ENCODE data around the gene PRAMEF9. TPM values are rescaled to one million over a fixed set of nuclear protein-coding genes. Genes with fewer than 3 reads are reported as not detected.
"Not testable (repeated sequence)": the region's sequence is repeated elsewhere in the genome, so short reads cannot be mapped to it uniquely, and the experiment has no call there.

PRAMEF9 gene
- total RNA-seq, result not detected

DNA sequence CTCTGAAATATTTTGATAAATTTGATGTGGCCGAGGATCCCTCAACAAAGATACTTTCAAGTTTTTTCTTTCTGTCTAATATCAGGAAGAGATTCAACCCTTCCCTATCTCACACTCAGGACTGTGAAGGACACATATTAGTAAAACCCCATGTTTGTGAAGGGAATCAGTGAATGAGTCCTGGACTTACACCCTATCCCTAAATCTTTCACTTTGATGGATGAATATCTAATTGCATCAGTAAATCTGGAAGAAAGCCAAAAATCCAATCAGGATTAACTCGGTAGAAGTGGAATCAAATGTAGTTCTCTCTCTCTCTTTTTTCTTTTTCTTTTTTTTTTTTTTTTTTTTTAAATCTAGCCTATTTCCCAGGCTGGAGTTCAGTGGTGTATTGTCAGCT, at the start of gene PRAMEF9:
TSS of gene PRAMEF9 (plus strand) at position 301 of the 400 bp plus-strand sequence. CDS start 3,433 bp downstream, outside the sequence.
- CTCF ChIA-PET; intact Hi-C loops (cut with DNase I, micrococcal nuclease); H3K9me3 Mint-ChIP-seq (ENCODE audit: low read depth); DNase-seq; H3K27me3 Mint-ChIP-seq; H3K4me3 Mint-ChIP-seq; POLR2A ChIA-PET; H3K4me1 Mint-ChIP-seq; H3K36me3 Mint-ChIP-seq (ENCODE audit: low read depth); H3K27ac Mint-ChIP-seq; ATAC-seq: not testable (repeated sequence)

DNA sequence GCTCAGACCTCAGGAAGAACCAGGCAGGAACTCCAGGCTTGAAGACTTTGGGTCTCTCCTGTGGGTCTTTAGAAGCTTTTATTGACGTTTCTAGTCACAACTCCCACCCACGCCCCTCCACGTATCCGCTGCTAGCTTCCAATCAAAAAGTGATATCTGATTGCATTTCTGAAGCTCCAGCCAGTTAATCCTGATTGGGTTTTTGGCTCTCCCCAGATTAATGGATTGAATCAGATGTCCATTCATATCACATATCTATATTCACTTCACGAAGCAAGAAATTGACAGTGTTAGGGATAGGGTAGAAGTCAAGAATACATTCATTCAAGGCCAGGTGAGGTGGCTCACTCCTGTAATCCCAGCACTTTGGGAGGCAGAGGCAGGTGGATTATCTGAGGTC, 15.7 kb upstream of the PRAMEF9 start, which contains the start of gene PRAMEF26:
TSS of gene PRAMEF26 (minus strand) at position 101 of the 400 bp plus-strand sequence. CDS start 2,914 bp downstream, outside the sequence.
- H3K27me3 Mint-ChIP-seq; H3K4me3 Mint-ChIP-seq; ATAC-seq; H3K36me3 Mint-ChIP-seq (ENCODE audit: low read depth); H3K9me3 Mint-ChIP-seq (ENCODE audit: low read depth); POLR2A ChIA-PET; CTCF ChIA-PET; DNase-seq; H3K27ac Mint-ChIP-seq; intact Hi-C loops (cut with DNase I, micrococcal nuclease); H3K4me1 Mint-ChIP-seq: not testable (repeated sequence)

DNA sequence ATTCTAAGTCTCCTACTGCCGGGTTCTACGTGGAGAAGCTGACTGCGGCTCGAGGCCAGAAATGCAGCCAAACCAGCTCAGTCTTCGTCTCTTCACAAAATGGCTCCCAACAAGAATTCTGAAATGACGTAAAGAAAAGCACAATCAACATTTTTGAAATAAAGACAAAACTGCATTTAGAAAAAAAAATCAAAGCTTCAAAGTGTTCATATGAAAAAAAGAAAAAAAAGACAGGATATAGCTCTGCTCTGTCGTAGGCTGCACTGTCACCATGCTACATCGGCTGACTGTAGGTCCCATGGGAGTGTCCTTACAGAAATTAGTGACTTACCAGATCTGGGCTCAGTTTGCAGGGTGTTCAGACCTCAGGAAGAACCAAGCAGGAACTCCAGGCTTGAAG, 6.1 kb upstream of the PRAMEF9 start, which contains the start of gene HNRNPCL4:
TSS of gene HNRNPCL4 (minus strand) at position 101 of the 400 bp plus-strand sequence. CDS start 164 bp downstream, outside the sequence.
- ATAC-seq; H3K4me3 Mint-ChIP-seq; H3K36me3 Mint-ChIP-seq (ENCODE audit: low read depth); H3K9me3 Mint-ChIP-seq (ENCODE audit: low read depth); H3K27ac Mint-ChIP-seq; H3K4me1 Mint-ChIP-seq; intact Hi-C loops (cut with DNase I, micrococcal nuclease); POLR2A ChIA-PET; H3K27me3 Mint-ChIP-seq; CTCF ChIA-PET; DNase-seq: not testable (repeated sequence)

DNA sequence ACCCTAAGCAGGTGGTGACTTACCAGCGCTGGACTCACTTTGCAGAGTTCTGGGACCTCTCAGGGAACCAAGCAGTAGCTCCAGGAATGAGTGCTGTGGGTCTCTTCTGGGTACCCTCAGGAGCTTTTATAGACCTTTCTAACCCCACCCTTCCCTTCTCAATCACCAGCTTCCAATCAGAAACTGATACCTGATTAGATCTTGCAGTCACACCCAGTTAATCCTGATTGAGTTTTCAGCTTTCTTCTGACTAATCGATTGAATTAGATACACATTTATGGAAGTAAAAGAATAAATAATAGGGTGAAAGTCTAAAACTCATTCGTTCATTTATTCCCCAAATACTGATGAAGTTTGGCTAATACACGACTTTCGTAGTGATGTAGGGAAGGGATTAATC, 29.7 kb downstream of the PRAMEF9 start, which contains the start of gene PRAMEF13:
TSS of gene PRAMEF13 (minus strand) at position 101 of the 400 bp plus-strand sequence. CDS start 1,820 bp downstream, outside the sequence.
- H3K4me3 Mint-ChIP-seq; ATAC-seq; DNase-seq; POLR2A ChIA-PET; H3K36me3 Mint-ChIP-seq (ENCODE audit: low read depth); H3K4me1 Mint-ChIP-seq; H3K27me3 Mint-ChIP-seq; intact Hi-C loops (cut with DNase I, micrococcal nuclease); H3K27ac Mint-ChIP-seq; CTCF ChIA-PET; H3K9me3 Mint-ChIP-seq (ENCODE audit: low read depth): not testable (repeated sequence)

DNA sequence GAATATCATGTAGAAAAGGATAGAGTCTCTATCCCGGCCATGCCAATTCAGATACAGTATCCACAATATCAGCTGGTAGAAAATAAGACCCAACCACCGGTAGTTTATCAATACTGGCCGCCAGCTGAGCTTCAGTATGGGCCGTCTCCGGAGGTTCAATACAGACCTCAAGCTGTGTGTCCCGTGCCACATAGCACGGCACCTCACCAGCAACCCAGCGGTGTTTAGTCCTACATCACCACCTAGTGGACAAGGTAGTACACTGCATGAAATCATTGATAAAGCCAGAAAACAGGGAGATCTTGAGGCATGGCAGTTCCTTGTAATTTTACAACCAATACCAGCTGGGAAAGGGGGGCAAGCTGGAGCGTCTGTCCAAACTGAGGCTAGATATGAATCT, 37.1 kb downstream of the PRAMEF9 start:
- H3K36me3 Mint-ChIP-seq (ENCODE audit: low read depth); H3K4me3 Mint-ChIP-seq; intact Hi-C loops (cut with DNase I, micrococcal nuclease); H3K9me3 Mint-ChIP-seq (ENCODE audit: low read depth); POLR2A ChIA-PET; H3K27me3 Mint-ChIP-seq; DNase-seq; ATAC-seq; CTCF ChIA-PET; H3K4me1 Mint-ChIP-seq; H3K27ac Mint-ChIP-seq: not testable (repeated sequence)

DNA sequence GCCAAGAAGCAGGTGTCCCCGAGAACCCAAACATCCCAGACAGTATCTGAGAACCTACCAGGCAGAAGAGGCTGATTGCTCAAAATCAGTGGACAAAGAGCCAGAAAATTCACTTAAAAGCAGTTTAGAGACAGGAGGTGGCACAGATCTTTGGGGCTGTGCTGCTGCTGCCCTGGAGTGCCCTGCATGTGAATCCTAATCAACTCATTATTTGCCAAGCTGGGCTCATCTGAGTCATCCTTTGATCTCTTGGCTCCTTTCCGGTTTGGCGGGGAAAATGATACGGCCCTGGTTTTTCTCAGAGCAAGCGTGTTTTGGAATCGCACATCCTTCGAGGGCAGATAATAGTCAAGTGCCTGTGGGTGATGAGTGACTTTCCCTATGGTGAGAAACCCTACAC, 45.0 kb downstream of the PRAMEF9 start:
- H3K4me1 Mint-ChIP-seq; ATAC-seq; H3K4me3 Mint-ChIP-seq; POLR2A ChIA-PET; CTCF ChIA-PET; H3K9me3 Mint-ChIP-seq (ENCODE audit: low read depth); H3K36me3 Mint-ChIP-seq (ENCODE audit: low read depth); intact Hi-C loops (cut with DNase I, micrococcal nuclease); H3K27me3 Mint-ChIP-seq; DNase-seq; H3K27ac Mint-ChIP-seq: not testable (repeated sequence)

DNA sequence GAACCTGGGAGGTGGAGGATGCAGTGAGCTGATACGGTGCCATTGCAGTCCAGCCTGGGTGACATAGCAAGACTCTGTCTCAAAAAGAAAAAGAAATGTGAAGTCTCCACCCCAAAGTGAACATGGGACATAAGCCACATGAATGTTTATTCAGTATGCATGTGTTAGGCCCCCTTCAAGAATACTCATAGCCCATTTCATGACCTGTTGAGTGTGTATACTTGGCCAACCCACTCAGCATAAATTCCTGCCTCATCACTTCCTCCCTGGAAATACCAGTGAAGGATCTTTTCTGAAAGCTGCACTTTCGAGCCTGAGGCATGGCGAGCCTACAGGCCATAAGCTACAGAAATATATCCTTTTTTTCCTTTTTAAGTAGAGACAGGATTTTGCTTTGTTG, 47.6 kb downstream of the PRAMEF9 start:
- H3K27me3 Mint-ChIP-seq; H3K9me3 Mint-ChIP-seq (ENCODE audit: low read depth); intact Hi-C loops (cut with DNase I, micrococcal nuclease); CTCF ChIA-PET; H3K4me3 Mint-ChIP-seq; POLR2A ChIA-PET; H3K27ac Mint-ChIP-seq; H3K36me3 Mint-ChIP-seq (ENCODE audit: low read depth); ATAC-seq; DNase-seq; H3K4me1 Mint-ChIP-seq: not testable (repeated sequence)

DNA sequence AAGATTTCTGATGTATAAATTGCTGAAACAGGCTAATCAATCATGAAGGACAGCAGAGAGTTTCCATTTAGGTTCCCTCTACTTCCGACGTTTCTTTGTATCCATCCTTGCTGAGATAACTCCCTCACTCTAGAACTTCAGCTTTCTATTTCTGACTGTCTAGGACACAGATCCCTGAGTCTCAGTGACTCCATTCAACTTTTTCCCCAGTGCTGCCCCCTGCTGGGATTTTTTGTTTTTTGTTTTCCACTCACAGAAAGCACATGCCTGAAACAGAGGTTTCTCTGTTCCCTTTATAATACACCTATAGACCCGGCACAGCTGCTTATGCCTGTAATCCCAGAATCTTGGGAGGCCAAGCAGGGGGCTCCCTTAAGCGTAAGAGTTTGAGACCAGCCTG, 51.1 kb downstream of the PRAMEF9 start:
- H3K36me3 Mint-ChIP-seq (ENCODE audit: low read depth); H3K9me3 Mint-ChIP-seq (ENCODE audit: low read depth); H3K4me3 Mint-ChIP-seq; ATAC-seq; H3K27ac Mint-ChIP-seq; POLR2A ChIA-PET; H3K27me3 Mint-ChIP-seq; intact Hi-C loops (cut with DNase I, micrococcal nuclease); H3K4me1 Mint-ChIP-seq; DNase-seq; CTCF ChIA-PET: not testable (repeated sequence)

DNA sequence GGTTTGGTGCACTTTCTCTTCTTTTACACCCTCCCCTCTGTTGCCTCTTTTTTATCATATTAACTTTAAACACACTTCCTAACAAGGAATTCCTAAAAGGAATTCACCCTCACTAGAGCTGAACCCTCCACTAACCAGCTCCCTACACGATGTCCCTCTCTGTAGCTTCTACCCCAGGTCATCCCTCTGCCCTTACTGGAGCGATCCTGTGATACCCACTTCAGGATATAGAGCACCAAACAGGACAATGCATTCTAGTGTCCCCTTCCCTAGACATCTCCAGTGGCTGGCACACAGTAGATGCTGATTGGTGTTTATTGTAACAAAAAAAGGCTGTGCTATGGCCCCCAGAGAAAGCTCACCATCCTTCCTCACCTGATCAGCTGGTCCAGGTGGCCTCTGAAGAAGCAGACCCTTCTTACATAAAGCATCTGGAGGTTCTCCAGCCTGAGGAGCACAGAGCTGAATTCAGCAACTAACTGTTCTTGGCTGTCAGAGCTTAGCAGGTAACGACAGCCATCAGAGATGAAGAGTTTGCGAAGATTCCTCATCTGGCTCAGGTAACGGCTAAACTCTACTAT, 52.9 kb downstream of the PRAMEF9 start:
- ChIA-PET POLR2A (no interaction called here), CTCF (interaction anchor here (1.4 kb wide), 1 partner anchor 146 kb away, joined by 6 read pairs; no protein-coding TSS in a partner anchor)
- ATAC-seq (no peak), DNase-seq (no peak)
- Mint-ChIP-seq H3K36me3 (ENCODE audit: low read depth) (no peaks in the 10 kb centered on the region), H3K27ac (no peak overlapping the region), H3K9me3 (ENCODE audit: low read depth) (no peaks in the 10 kb centered on the region), H3K27me3 (peaks cover 3% of the 10 kb centered on the region), H3K4me1 (no peaks in the 10 kb centered on the region), H3K4me3 (no peak overlapping the region)
- intact Hi-C loops (cut with DNase I, micrococcal nuclease), result no loop called here

DNA sequence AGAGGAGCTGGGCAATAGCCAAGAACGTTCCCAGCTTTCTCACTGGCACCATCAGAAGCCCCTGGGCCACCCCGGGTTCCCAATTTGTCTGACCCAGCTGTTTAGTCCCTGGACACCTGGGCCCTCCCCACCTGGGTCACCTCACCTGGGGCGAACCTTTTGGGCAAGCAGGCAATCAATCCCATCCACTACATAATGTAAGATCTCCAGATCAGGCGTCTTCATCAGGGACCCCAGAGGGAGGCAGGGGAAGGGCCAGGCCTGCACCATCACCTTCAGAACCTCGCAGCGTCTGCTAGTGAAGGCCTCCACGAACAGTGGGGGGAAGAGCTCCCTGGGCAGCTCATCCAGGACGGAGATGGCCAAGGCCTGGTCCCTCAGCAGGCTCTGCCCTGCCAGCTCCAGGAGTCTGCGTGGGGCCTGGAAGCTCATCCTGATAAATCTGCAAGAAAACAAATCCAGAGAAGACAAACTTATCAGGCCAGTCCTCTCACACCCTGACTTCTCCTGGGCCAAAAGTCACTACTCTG, 54.1 kb downstream of the PRAMEF9 start, which contains the start of gene PRAMEF18:
TSS of gene PRAMEF18 (minus strand) at position 480 of the 530 bp plus-strand sequence. CDS start at position 432, 48 bp downstream.
- H3K4me1 Mint-ChIP-seq; DNase-seq; H3K4me3 Mint-ChIP-seq; CTCF ChIA-PET; H3K27ac Mint-ChIP-seq; POLR2A ChIA-PET; H3K27me3 Mint-ChIP-seq; H3K9me3 Mint-ChIP-seq (ENCODE audit: low read depth); H3K36me3 Mint-ChIP-seq (ENCODE audit: low read depth); ATAC-seq; intact Hi-C loops (cut with DNase I, micrococcal nuclease): not testable (repeated sequence)

DNA sequence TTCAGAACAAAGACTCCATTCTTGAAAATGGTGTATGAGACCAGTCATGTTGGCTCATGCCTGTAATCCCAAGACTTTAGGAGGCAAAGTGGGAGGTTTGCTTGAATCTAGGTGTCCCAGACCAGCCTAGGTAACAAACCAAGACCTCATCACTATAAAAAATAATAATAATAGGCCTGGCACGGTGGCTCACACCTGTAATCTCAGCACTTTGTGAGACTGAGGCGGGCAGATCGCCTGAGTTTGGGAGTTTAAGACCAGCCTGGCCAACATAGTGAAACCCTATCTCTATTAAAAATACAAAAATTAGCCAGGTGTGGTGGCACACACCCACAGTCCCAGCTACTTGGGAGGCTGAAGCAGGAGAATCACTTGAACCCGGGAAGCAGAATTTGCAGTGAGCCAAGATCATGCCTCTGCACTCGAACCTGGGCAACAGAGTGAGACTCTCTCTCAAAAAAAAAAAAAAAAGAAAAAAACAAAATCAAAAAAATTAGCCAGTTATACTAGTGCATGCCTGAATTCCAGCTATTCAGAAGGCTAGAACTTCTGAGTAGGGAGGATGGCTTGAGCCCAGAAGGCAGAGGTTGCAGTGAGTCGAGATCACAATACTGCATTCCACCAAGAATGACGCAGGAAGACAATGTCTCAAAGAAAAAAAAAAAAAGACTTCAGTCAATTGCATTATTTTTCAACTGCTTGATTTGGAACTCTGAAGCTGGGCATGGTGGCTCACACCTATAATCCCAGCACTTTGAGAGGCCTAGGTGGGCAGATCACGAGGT, 55.8 kb downstream of the PRAMEF9 start:
- ATAC-seq; H3K4me1 Mint-ChIP-seq; H3K9me3 Mint-ChIP-seq (ENCODE audit: low read depth); H3K36me3 Mint-ChIP-seq (ENCODE audit: low read depth); DNase-seq; H3K4me3 Mint-ChIP-seq; intact Hi-C loops (cut with DNase I, micrococcal nuclease); POLR2A ChIA-PET; H3K27me3 Mint-ChIP-seq; H3K27ac Mint-ChIP-seq: not testable (repeated sequence)
- CTCF ChIA-PET, result interaction anchor here (0.6 to 0.7 kb wide), 2 partner anchors 106 to 451 kb away, joined by 3 read pairs; no protein-coding TSS in a partner anchor

Data from activated CD4-positive, alpha-beta T cell treated with anti-CD3 and anti-CD28 coated beads for 36 hours (primary cell).